ENCODE measurements around the gene PRDX1. TPM values are rescaled to one million over a fixed set of nuclear protein-coding genes. Genes with fewer than 3 reads are reported as not detected.
"Not testable (repeated sequence)": the region's sequence is repeated elsewhere in the genome, so short reads cannot be mapped to it uniquely, and the experiment has no call there.

PRDX1 gene
- total RNA-seq, 1 donor from 2014 or later: 1,754 TPM

DNA sequence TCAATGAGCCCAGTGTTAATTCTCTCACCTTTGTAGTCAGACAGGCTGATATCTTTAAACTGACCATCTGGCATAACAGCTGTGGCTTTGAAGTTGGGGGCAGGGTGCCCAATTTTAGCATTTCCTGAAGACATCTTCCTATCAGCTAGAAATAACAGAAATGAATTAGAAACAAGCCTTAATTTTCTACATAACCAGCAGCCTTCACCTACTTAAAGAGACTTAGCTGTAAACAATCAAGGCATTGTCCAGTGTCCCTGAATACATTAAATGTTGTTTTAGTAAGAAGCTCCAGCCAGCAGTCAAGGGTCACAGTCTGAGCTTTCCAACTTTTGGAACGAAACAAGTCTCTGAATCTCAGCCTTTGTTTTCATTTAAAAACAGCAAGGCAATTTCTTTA is 2.8 kb downstream of the PRDX1 start:
- peaks cover 4% of the 10 kb centered on the region for H3K36me3 Mint-ChIP-seq (ENCODE audit: unreplicated experiment)
- H3K4me1 Mint-ChIP-seq (ENCODE audit: low read depth, unreplicated experiment): peaks cover 45% of the 10 kb centered on the region
- peaks cover 22% of the 10 kb centered on the region for H3K9me3 Mint-ChIP-seq (ENCODE audit: unreplicated experiment)
- DNase-seq: no peak
- H3K27me3 Mint-ChIP-seq (ENCODE audit: unreplicated experiment): peaks cover 29% of the 10 kb centered on the region
- TF ChIP-seq, protein P1, sequence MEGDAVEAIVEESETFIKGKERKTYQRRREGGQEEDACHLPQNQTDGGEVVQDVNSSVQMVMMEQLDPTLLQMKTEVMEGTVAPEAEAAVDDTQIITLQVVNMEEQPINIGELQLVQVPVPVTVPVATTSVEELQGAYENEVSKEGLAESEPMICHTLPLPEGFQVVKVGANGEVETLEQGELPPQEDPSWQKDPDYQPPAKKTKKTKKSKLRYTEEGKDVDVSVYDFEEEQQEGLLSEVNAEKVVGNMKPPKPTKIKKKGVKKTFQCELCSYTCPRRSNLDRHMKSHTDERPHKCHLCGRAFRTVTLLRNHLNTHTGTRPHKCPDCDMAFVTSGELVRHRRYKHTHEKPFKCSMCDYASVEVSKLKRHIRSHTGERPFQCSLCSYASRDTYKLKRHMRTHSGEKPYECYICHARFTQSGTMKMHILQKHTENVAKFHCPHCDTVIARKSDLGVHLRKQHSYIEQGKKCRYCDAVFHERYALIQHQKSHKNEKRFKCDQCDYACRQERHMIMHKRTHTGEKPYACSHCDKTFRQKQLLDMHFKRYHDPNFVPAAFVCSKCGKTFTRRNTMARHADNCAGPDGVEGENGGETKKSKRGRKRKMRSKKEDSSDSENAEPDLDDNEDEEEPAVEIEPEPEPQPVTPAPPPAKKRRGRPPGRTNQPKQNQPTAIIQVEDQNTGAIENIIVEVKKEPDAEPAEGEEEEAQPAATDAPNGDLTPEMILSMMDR (IDR thresholded peaks at IDR 0.05; ENCODE audit: partially characterized antibody, unreplicated experiment): no peak
- peak overlapping the region; percentile 98 for H3K4me3 Mint-ChIP-seq (ENCODE audit: unreplicated experiment)
- peak overlapping the region; percentile 87 for H3K27ac Mint-ChIP-seq (ENCODE audit: unreplicated experiment)

DNA sequence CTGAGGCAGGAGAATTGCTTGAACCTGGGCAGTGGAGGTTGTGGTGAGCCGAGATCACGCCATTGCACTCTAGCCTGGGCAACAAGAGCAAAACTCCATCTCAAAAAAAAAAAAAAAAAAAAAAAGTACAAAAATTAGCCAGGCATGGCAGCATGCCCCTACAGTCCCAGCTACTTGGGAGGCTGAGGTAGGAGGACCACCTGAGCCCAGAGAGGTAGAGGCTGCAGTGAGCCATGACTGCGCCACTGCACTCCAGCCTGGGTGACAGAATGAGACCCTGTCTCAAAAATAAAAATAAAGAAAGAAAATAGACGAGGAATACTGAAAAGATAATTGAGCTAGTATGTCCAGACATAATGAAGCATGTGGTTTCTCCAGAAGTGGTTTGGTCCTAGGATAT is 3.3 kb downstream of the PRDX1 start:
- not testable (repeated sequence) for H3K36me3 Mint-ChIP-seq (ENCODE audit: unreplicated experiment)
- Mint-ChIP-seq H3K4me3 (ENCODE audit: unreplicated experiment) (peak overlapping the region; percentile 98), H3K27ac (ENCODE audit: unreplicated experiment) (peak overlapping the region; percentile 87)

DNA sequence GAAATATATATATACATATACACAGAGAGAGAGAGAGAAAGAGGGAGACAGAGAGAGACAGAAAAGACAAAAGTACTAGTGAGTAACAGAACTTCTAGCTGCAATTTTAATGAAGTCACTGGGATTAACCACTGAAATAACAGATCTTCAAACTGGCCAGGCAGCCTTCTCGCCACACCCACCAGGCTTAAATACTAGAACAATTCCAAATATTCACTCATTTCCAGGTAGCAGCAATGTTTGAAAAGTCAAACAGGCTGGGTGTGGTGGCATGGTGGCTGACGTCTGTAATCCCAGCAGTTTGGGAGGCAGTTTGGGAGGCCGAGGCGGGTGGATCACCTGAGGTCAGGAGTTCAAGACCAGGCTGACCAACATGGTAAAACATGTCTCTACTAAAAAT is 5.2 kb downstream of the PRDX1 start:
- TF ChIP-seq, protein P1 (IDR thresholded peaks at IDR 0.05; ENCODE audit: partially characterized antibody, unreplicated experiment): no peak
- Mint-ChIP-seq H3K27me3 (ENCODE audit: unreplicated experiment) (peaks cover 16% of the 10 kb centered on the region), H3K9me3 (ENCODE audit: unreplicated experiment) (peaks cover 16% of the 10 kb centered on the region), H3K36me3 (ENCODE audit: unreplicated experiment) (peaks cover 4% of the 10 kb centered on the region), H3K4me3 (ENCODE audit: unreplicated experiment) (peak overlapping the region; percentile 58), H3K4me1 (ENCODE audit: low read depth, unreplicated experiment) (peaks cover 39% of the 10 kb centered on the region), H3K27ac (ENCODE audit: unreplicated experiment) (peak overlapping the region; percentile 56)
- no peak for DNase-seq

More for the DNA sequence above, 3.3 kb downstream of the PRDX1 start:
- peaks cover 29% of the 10 kb centered on the region for H3K27me3 Mint-ChIP-seq (ENCODE audit: unreplicated experiment)
- H3K9me3 Mint-ChIP-seq (ENCODE audit: unreplicated experiment): peaks cover 22% of the 10 kb centered on the region
- peaks cover 50% of the 10 kb centered on the region for H3K4me1 Mint-ChIP-seq (ENCODE audit: low read depth, unreplicated experiment)
- not testable (repeated sequence) for DNase-seq

DNA sequence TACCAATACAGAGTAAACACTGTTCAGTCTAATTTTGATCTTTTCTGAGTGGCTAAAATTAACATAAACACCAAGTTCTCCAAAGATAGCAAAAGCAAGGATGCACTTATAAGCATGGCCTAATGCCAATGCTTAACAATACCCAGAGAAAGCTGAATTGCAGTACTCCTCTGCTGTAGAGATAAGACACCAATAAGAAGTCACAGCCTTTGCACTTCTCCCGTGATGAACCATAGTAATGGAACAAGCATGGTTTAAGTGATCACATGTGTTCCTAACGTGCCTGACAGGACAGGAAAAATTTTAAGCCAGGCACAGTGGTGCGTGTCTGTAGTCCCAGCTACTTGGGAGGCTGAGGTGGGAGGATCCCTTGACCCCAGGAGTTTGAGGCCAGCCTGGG is 5.6 kb downstream of the PRDX1 start:
- H3K27ac Mint-ChIP-seq (ENCODE audit: unreplicated experiment): peak overlapping the region; percentile 56
- peaks cover 17% of the 10 kb centered on the region for H3K27me3 Mint-ChIP-seq (ENCODE audit: unreplicated experiment)
- peaks cover 14% of the 10 kb centered on the region for H3K9me3 Mint-ChIP-seq (ENCODE audit: unreplicated experiment)
- peaks cover 39% of the 10 kb centered on the region for H3K4me1 Mint-ChIP-seq (ENCODE audit: low read depth, unreplicated experiment)
- TF ChIP-seq, protein P1 (IDR thresholded peaks at IDR 0.05; ENCODE audit: partially characterized antibody, unreplicated experiment): no peak
- no peak for DNase-seq
- peak overlapping the region; percentile 58 for H3K4me3 Mint-ChIP-seq (ENCODE audit: unreplicated experiment)
- peaks cover 4% of the 10 kb centered on the region for H3K36me3 Mint-ChIP-seq (ENCODE audit: unreplicated experiment)

DNA sequence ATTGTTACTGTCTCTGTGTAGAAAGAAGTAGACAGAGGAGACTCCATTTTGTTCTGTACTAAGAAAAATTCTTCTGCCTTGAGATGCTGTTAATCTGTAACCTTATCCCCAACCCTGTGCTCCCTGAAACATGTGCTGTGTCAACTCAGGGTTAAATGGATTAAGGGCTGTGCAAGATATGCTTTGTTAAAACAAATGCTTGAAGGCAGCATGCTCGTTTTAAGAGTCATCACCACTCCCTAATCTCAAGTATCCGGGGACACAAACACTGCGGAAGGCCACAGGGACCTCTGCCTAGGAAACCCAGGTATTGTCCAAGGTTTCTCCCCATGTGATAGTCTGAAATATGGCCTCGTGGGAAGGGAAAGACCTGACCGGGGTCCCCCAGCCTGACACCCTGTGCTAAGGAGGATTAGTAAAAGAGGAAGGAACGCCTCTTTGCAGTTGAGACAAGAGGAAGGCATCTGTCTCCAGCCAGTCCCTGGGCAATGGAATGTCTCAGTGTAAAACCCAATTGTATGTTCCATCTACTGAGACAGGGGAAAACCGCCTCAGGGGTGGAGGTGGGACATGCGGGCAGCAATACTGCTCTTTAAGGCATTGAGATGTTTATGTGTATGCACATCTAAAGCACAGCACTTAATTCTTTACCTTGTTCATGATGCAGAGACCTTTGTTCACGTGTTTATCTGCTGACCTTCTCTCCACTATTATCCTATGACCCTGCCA is 8.0 kb downstream of the PRDX1 start:
- not testable (repeated sequence) for H3K9me3 Mint-ChIP-seq (ENCODE audit: unreplicated experiment); DNase-seq; H3K36me3 Mint-ChIP-seq (ENCODE audit: unreplicated experiment)
- Mint-ChIP-seq H3K4me3 (ENCODE audit: unreplicated experiment) (peak overlapping the region; percentile 74), H3K27me3 (ENCODE audit: unreplicated experiment) (peaks cover 17% of the 10 kb centered on the region), H3K27ac (ENCODE audit: unreplicated experiment) (peak overlapping the region; percentile 43), H3K4me1 (ENCODE audit: low read depth, unreplicated experiment) (peaks cover 35% of the 10 kb centered on the region)

DNA sequence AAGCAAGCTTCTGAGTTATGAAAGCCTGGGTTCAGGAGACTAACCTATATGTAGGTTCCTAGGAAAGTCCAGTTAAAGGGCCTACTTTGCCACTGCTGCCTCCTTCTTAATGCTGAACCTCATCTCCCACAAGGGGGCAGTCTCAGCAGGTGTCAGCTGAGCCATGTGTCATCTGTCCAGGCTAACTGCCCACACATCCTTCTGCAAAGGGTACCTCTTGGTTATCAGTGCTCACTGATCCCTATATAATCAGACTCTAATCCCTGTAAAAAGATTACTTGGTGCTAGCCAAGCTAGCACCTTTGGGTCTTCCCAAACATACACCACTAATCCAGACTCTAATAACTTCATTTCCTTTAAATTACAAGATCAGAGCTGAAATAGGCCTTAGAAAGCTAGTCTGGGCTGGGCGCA is 9.0 kb downstream of the PRDX1 start:
- Mint-ChIP-seq H3K9me3 (ENCODE audit: unreplicated experiment) (peaks cover 4% of the 10 kb centered on the region), H3K27ac (ENCODE audit: unreplicated experiment) (no peak overlapping the region), H3K36me3 (ENCODE audit: unreplicated experiment) (peaks cover 4% of the 10 kb centered on the region), H3K4me1 (ENCODE audit: low read depth, unreplicated experiment) (peaks cover 33% of the 10 kb centered on the region), H3K27me3 (ENCODE audit: unreplicated experiment) (peaks cover 14% of the 10 kb centered on the region), H3K4me3 (ENCODE audit: unreplicated experiment) (no peak overlapping the region)
- DNase-seq: peak; percentile 59
- TF ChIP-seq, protein P1 (IDR thresholded peaks at IDR 0.05; ENCODE audit: partially characterized antibody, unreplicated experiment): peak; percentile 70

Measured in glutamatergic neuron (in vitro differentiated cells).